ENCODE results near the gene PAFAH1B2. TPM values are rescaled to one million over a fixed set of nuclear protein-coding genes. Genes with fewer than 3 reads are reported as not detected.
A peak's percentile ranks its signal among the peaks of the same experiment; 100 is the strongest.
"Not testable (repeated sequence)": the region's sequence is repeated elsewhere in the genome, so short reads cannot be mapped to it uniquely, and the experiment has no call there.

The PAFAH1B2 gene
- total RNA-seq, 1 donor from 2014 or later, result 78.2 TPM

DNA sequence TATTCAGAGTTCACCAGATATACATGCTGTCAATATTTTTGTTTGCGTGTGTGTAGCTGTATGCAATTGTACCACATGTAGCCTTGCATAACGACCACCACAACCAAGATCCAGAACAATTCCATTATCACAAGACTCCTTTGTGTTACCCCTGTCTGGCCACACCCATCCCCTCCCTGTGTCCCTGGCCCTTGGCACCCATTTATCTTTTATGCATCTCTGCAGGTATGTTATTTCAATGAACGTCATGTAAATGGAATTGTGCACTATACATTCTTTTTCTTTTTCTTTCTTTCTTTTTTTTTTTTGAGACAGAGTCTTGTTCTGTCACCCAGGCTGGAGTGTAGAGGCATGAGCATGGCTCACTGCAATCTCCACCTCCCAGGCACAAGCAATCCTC is 9.7 kb upstream of the PAFAH1B2 start:
- DNase-seq (no peak), ATAC-seq (no peak)
- H3K27ac ChIP-seq, result no peak overlapping the region
- H3K4me3 ChIP-seq, result no peak overlapping the region
- intact Hi-C loops (cut with DNase I), result loop anchor here (5.0 kb wide), 1 partner anchor 73 kb away; no protein-coding TSS in a partner anchor
- H3K4me1 ChIP-seq, result no peaks in the 10 kb centered on the region
- H3K36me3 ChIP-seq, result no peaks in the 10 kb centered on the region
- H3K9me3 ChIP-seq, result no peaks in the 10 kb centered on the region
- no peaks in the 10 kb centered on the region for H3K27me3 ChIP-seq (ENCODE audit: low read depth)
- TF ChIP-seq CTCF (IDR thresholded peaks at IDR 0.05), result no peak

DNA sequence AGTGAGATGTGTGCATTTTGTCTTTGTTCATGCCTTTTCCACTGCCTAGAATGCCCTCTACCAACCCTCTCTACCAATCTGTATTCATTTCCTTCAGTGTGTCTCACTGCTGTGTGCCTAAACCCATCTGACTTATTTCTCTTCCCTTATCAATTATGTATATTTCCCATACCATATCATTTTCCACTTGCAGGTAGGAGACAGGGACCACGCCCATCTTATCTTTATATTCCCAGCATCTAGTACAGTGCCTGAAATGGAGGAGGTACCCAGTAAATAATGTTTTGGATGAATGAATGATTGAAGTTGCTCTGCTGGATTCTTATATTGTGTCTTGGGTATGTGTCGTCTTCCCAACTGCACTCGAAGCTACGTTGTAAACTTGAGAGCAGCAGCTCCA is 9.1 kb upstream of the PAFAH1B2 start:
- intact Hi-C loops (cut with DNase I), result loop anchor here (5.0 kb wide), 1 partner anchor 72 kb away; no protein-coding TSS in a partner anchor
- not testable (repeated sequence) for DNase-seq; ATAC-seq; H3K27me3 ChIP-seq (ENCODE audit: low read depth); H3K36me3 ChIP-seq; H3K4me1 ChIP-seq; H3K27ac ChIP-seq; H3K9me3 ChIP-seq; H3K4me3 ChIP-seq

DNA sequence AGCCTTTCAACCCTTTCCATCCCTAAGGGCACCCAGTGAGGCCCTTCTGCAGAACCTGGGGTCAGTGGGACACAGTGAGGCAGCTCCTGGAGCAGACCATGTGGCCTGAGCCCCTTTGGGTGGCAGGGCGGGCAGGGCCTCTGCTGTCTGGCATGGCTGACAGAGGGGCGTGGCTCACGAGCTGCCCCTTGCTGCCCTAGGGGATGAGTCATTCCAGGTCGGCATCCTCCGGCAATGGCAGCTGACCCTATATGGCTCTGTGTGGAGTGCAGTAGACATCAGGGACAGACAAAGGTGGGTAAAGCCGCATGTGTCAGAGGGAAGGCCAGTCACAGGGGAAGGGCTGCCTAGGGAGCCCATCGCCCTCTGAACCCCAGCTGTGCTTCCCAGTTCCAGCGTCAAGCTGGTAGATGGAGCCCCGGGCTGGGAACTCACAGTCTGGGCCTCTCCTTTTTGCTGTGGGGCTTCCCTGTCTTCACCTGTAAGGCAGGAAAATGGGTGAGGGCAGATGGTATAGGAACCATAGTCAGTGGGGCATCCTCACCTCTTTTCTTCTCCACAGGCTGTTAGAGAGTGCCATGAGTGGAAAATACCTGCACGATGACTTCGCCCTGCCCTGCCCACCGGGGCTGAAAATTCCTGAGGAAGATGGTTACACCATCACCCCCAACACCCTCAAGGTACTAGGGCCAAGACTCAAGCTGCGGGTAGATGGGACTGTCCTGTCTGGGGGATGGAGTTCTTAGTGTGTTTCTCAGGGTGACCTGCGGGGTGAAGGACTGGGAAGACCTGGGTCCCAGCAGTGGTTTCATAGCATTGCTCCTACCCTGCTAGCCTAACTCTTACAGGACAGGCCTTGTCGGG is 6.6 kb upstream of the PAFAH1B2 start:
- H3K27me3 ChIP-seq (ENCODE audit: low read depth); H3K9me3 ChIP-seq; H3K36me3 ChIP-seq; intact Hi-C loops (cut with DNase I); H3K27ac ChIP-seq; DNase-seq; H3K4me3 ChIP-seq; H3K4me1 ChIP-seq: not testable (repeated sequence)
- peak; percentile 57 to 68 for ATAC-seq

DNA sequence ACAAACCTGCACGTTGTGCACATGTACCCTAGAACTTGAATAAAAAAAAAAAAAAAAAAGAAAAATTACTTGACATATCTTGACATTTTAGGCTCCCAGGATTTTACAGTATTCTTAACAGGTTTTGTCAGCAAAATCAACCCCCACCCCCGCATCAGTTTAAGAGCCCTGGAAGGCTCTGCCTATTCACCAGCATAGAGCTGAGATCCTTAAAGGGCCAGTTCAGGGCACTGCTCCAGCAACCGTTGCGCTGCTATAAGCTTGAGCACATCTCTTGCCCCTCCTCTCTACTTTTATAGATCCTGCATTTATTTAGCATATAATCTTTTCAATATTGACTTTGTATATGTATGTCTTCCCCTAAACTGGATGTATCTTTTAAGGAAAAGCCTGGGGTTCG is 697 bp upstream of the PAFAH1B2 start:
- Histone ChIP-seq H3K4me1 (peaks cover 38% of the 10 kb centered on the region), H3K27ac (peak overlapping the region; percentile 88), H3K27me3 (ENCODE audit: low read depth) (no peaks in the 10 kb centered on the region), H3K4me3 (peak overlapping the region; percentile 91), H3K9me3 (no peaks in the 10 kb centered on the region), H3K36me3 (peaks cover 21% of the 10 kb centered on the region)
- TF ChIP-seq CTCF (IDR thresholded peaks at IDR 0.05), result no peak
- peak; percentile 61 for DNase-seq
- intact Hi-C loops (cut with DNase I), result no loop called here
- peak; percentile 65 to 74 for ATAC-seq

DNA sequence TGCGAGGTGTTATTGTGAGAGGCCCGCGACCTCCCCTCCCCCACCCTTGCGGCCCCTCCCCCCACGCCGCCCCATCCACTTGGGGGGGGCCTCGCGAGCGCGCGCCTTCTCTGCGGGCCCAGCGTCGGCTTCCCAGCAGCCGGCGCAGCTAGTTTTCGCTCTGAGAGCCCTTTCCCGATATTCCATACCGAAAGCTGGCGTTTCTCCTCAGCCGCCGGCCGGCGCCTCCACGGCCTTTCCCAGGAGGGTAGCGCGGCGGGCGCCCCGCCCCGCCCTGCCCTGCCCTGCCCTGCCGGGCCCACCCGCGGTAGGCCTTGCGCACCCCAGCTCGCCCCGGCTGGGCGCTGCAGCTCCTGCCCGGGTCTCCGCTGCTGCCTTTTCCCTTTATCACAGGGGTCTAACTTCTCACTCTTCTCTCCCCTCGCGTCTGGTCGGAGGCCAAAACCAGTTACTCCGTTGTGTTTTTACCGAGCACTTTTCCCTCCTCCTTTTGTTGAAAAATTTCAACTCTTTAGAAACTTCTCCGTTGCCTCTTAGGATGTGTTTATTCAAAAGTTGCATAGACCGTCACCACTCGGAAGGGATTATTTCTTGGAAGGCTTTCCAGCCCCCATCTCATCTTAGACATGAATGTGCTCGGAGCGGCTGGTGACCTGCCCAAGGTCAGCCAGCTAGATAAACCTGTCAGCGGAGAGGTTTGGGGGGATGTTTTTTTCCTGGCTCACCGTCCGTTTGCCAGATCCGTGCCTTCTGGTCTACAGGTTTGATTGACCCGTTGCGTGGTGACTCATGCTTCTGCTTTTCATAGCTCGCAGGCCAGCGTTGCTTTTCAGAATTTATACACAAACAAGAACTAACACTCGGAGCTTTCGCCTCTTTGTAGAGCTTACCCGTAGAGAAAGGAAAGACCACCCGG is 648 bp downstream of the PAFAH1B2 start:
- DNase-seq (peak; percentile 72), ATAC-seq (peak; percentile 86 to 88)
- H3K9me3 ChIP-seq, result no peaks in the 10 kb centered on the region
- TF ChIP-seq CTCF (IDR thresholded peaks at IDR 0.05), result no peak
- H3K4me1 ChIP-seq, result peaks cover 46% of the 10 kb centered on the region
- peak overlapping the region; percentile 91 for H3K4me3 ChIP-seq
- H3K36me3 ChIP-seq, result peaks cover 23% of the 10 kb centered on the region
- no peaks in the 10 kb centered on the region for H3K27me3 ChIP-seq (ENCODE audit: low read depth)
- H3K27ac ChIP-seq, result peak overlapping the region; percentile 88
- intact Hi-C loops (cut with DNase I), result no loop called here

DNA sequence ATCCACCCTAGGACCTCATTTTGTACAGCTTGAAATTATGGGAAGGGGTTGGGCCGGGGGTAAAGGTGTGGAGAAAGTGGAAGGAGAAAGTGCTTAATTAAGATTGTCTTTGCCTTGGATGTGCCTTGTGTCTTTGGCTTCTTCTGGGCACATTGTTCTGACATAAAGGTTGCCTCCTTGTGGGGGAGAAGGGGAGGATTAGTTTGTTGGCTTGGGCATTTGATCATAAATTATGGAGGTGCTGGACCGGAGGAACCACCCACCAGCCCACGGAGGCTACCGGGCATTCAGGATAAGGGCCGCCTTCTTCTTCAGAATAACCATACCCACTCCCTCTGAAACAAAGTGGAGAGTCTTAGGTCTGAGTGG is 1.3 kb downstream of the PAFAH1B2 start:
- ATAC-seq, result no peak
- DNase-seq, result no peak
- TF ChIP-seq CTCF (IDR thresholded peaks at IDR 0.05), result no peak
- H3K36me3 ChIP-seq, result peaks cover 24% of the 10 kb centered on the region
- intact Hi-C loops (cut with DNase I), result no loop called here
- peak overlapping the region; percentile 88 for H3K27ac ChIP-seq
- H3K4me3 ChIP-seq, result peak overlapping the region; percentile 91
- H3K9me3 ChIP-seq, result no peaks in the 10 kb centered on the region
- H3K4me1 ChIP-seq, result peaks cover 50% of the 10 kb centered on the region
- H3K27me3 ChIP-seq (ENCODE audit: low read depth), result no peaks in the 10 kb centered on the region
